ENCODE measurements around the gene FAF1. TPM values are rescaled to one million over a fixed set of nuclear protein-coding genes. Genes with fewer than 3 reads are reported as not detected.

FAF1 gene
- total and polyA plus RNA-seq, 2 donors (not counting 3 experiments of a cell fraction or from before 2014, with no cell fraction given) = 9.0 to 57.6 TPM

DNA sequence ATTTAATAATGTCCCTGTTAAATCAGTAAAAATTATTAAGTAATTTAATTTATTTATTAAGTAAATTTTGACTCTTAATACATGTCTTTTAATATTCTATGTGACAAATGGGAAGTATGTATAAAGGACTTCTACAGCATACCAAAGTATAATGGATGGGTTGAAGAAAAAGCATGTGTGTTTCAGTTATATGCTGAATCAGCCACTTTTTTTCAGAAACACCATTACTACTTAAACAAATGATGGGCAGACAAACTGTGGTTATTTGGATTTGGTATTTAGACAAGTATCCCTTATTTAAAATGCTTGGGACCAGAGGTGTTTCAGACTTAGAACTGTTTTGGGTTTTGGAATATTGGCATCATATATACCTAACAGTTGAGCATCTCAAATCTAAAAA, 360.5 kb downstream of the FAF1 start:
- dilution Hi-C loops (cut with MboI; ENCODE audit: extremely low pct_ligation_motif_present, low sequenced_read_pairs) = no loop called here
- CTCF ChIA-PET = no interaction called here
- H3K9me3 ChIP-seq (replicated peaks; ENCODE audit: control insufficient read depth, insufficient read depth, low read length) = no peaks in the 10 kb centered on the region

More for the DNA sequence above, 360.5 kb downstream of the FAF1 start:
- H3K9ac ChIP-seq (replicated peaks; ENCODE audit: extremely low read depth, insufficient read depth, low read length) = no peak overlapping the region
- H3K79me2 ChIP-seq (ENCODE audit: control insufficient read depth, insufficient read depth, low read length) = no peaks in the 10 kb centered on the region
- no peak overlapping the region for H2AFZ ChIP-seq (ENCODE audit: low read depth, low read length)
- H3K4me1 ChIP-seq (ENCODE audit: control insufficient read depth, extremely low read depth, insufficient read depth, low read length) = peaks cover 18% of the 10 kb centered on the region
- POLR2A ChIA-PET = no interaction called here
- H3K9me1 ChIP-seq (replicated peaks; ENCODE audit: control insufficient read depth, extremely low read depth, insufficient read depth, low read length) = no peaks in the 10 kb centered on the region
- no peak overlapping the region for H3K4me2 ChIP-seq (ENCODE audit: insufficient read depth, low read length)
- no TSS peak for BruUV-seq (replicated peaks)
- TF ChIP-seq JUN (IDR thresholded peaks at IDR 0.05; ENCODE audit: borderline replicate concordance, insufficient read depth, insufficient read length, low read depth) = no peak
- TF ChIP-seq EZH2 (IDR thresholded peaks at IDR 0.05; ENCODE audit: borderline replicate concordance, low read depth, low read length, severe bottlenecking) = no peak
- TF ChIP-seq, protein P1, sequence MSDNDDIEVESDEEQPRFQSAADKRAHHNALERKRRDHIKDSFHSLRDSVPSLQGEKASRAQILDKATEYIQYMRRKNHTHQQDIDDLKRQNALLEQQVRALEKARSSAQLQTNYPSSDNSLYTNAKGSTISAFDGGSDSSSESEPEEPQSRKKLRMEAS (IDR thresholded peaks at IDR 0.05; ENCODE audit: insufficient read depth, insufficient read length) = no peak
- TF ChIP-seq, protein P2, sequence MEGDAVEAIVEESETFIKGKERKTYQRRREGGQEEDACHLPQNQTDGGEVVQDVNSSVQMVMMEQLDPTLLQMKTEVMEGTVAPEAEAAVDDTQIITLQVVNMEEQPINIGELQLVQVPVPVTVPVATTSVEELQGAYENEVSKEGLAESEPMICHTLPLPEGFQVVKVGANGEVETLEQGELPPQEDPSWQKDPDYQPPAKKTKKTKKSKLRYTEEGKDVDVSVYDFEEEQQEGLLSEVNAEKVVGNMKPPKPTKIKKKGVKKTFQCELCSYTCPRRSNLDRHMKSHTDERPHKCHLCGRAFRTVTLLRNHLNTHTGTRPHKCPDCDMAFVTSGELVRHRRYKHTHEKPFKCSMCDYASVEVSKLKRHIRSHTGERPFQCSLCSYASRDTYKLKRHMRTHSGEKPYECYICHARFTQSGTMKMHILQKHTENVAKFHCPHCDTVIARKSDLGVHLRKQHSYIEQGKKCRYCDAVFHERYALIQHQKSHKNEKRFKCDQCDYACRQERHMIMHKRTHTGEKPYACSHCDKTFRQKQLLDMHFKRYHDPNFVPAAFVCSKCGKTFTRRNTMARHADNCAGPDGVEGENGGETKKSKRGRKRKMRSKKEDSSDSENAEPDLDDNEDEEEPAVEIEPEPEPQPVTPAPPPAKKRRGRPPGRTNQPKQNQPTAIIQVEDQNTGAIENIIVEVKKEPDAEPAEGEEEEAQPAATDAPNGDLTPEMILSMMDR (IDR thresholded peaks at IDR 0.05; ENCODE audit: extremely low read depth in 1 of 2, insufficient read depth in 1 of 2, low read depth in 1 of 2, low read length in 2 of 2) = no peak
- TF ChIP-seq FOS (IDR thresholded peaks at IDR 0.05; ENCODE audit: borderline replicate concordance, insufficient read depth, low read length) = no peak
- TF ChIP-seq MYC (IDR thresholded peaks at IDR 0.05; ENCODE audit: low read depth, low read length) = no peak
- no peak for TF ChIP-seq GATA2 (IDR thresholded peaks at IDR 0.05; ENCODE audit: insufficient read depth, insufficient read length, low read depth, low read length)
- TF ChIP-seq POLR2A (IDR thresholded peaks at IDR 0.05; ENCODE audit: low read depth, low read length) = no peak
- no peak for TF ChIP-seq POLR2AphosphoS5 (IDR thresholded peaks at IDR 0.05; ENCODE audit: insufficient read depth, low read depth, low read length)
- DNase-seq (ENCODE audit: low read depth, low spot score) = no peak
- H3K36me3 ChIP-seq (ENCODE audit: control insufficient read depth in 2 of 2, extremely low read depth in 1 of 2, insufficient read depth in 2 of 2, low read length in 2 of 2) = no peaks in the 10 kb centered on the region
- no peak overlapping the region for H3K4me3 ChIP-seq (replicated peaks in 1 of 3; ENCODE audit: insufficient read depth in 1 of 3, low read depth in 1 of 3, low read length in 3 of 3)
- H4K20me1 ChIP-seq (replicated peaks; ENCODE audit: control insufficient read depth, extremely low read depth, insufficient read depth, low read length) = no peaks in the 10 kb centered on the region
- H3K27me3 ChIP-seq (ENCODE audit: control insufficient read depth in 2 of 2, insufficient read depth in 2 of 2, low read length in 2 of 2) = no peaks in the 10 kb centered on the region
- no peak for FAIRE-seq
- no peak overlapping the region for H3K27ac ChIP-seq (ENCODE audit: insufficient read depth, low read depth, low read length)
- intact Hi-C loops (cut with micrococcal nuclease) = no loop called here
